Activated gamma-delta T cell (primary cell): ENCODE results near the gene METTL24.
"Not testable (repeated sequence)": the region's sequence is repeated elsewhere in the genome, so short reads cannot be mapped to it uniquely, and the experiment has no call there.

Source experiments
- DNase-seq: peaks from one replicate; lab custom pipeline; 2025; lab: John Stamatoyannopoulos, UW

Gene METTL24

DNA sequence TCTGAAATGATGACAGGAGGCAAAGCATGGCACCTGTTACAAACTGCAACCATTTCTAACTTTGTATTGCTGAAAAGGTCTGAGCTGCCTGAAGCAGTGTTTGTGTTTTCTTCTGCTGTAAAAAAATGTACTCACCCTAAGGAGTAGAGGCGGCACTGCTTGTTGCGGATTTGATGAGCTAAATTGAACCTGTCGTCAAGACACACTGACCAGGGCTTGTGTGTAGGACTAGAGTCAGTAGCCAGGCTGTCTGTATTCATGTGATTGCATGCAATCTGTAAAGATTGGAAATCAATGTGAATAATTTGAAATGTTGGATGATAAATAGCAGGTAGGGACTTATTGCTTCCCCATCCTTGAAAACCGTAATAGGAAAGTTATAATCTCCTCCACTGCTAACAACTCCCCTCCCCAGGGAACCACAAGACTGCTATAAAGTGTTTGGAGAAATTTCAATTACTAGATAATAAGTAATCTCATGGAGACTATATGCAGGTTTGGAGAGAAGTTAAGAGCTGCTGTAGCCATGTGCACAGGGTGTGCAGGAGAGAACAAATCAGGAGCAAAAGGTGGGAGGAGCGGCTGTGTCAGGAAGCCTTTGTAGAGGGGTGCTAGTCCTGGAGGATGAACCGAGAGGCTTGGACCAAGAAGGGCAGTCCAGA is 42.8 kb downstream of the METTL24 start:
- no peak for DNase-seq

- DNase-seq = no peak
These were observed 47.2 kb downstream of the METTL24 start for GRCh38 chr6:110310861-110311446.

DNA sequence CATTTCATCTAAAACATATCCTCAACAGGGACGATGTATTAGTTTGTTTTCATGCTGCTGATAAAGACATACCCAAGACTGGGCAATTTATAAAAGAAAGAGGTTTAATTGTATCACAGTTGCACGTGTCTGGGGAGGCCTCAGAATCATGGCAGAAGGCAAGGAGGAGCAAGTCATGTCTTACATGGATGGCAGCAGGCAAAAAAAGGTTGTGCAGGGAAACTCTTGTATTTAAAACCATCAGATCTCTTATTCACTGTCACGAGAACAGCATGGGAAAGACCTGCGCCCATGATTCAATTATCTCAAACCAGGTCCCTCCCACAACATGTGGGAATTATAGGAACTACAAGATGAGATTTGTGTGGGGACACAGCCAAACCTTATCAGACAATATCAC is 48.7 kb downstream of the METTL24 start:
- not testable (repeated sequence) for DNase-seq

DNA sequence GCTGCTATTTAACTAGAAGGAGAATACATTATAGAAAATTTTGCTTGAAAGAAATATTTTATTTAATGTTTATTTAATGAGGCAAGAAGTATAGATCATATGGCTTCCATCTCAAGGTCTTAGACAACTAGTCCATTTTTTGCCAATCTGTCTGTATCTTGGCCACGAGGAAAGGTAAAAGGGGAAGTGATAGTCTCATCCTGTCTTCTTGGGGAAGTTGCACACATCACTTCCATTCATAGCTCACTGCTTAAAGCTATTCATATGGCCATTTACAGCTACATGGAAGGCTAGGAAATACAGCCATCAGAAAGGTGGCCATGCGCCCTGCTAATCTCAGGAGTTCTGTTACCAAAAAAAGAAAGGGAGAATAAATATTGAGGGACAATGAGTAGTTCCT is 50.8 kb downstream of the METTL24 start:
- DNase-seq = no peak

GRCh38 chr6:110305832-110306231 is 52.3 kb downstream of the METTL24 start:
- DNase-seq = not testable (repeated sequence)

GRCh38 chr6:110303692-110304091 is 54.5 kb downstream of the METTL24 start:
- not testable (repeated sequence) for DNase-seq

- no peak for DNase-seq
These were observed 59.2 kb downstream of the METTL24 start for GRCh38 chr6:110298916-110299315.

- DNase-seq = no peak
These were observed 59.7 kb downstream of the METTL24 start for GRCh38 chr6:110298411-110298810.

GRCh38 chr6:110296241-110297025 is 61.7 kb downstream of the METTL24 start:
- no peak for DNase-seq

DNA sequence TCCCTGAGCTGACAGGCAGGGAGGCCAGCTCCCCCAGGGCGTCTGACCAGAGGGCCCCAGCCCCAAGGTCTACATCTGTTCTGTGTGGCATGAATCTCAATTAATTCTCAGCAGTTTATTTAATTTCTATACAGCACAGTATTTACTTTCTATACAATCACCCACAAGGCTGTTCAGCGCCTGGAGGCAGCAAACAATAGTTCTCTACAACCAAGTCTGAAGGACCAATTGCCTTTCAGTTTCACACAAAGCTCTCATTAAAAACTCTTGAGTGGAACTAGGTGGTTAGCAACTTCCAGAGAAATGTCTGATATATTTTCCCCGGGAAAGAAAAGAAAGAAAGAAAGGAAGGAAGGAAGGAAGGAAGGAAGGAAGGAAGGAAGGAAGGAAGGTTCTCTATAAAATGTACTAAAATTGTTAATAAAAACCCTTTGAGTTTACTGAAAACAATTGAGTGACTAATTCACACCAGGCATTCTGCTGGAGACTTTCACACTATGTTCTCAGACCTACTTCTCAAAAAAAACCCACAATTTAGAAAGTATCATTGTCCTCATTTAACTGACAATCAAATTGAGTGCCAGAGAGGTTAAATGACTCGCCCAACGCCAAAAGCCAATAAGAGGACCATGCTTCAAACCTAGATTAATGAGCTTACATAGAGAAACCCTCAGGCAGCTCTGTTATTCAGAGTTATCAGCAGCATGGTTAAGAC is 62.5 kb downstream of the METTL24 start:
- DNase-seq = no peak

DNA sequence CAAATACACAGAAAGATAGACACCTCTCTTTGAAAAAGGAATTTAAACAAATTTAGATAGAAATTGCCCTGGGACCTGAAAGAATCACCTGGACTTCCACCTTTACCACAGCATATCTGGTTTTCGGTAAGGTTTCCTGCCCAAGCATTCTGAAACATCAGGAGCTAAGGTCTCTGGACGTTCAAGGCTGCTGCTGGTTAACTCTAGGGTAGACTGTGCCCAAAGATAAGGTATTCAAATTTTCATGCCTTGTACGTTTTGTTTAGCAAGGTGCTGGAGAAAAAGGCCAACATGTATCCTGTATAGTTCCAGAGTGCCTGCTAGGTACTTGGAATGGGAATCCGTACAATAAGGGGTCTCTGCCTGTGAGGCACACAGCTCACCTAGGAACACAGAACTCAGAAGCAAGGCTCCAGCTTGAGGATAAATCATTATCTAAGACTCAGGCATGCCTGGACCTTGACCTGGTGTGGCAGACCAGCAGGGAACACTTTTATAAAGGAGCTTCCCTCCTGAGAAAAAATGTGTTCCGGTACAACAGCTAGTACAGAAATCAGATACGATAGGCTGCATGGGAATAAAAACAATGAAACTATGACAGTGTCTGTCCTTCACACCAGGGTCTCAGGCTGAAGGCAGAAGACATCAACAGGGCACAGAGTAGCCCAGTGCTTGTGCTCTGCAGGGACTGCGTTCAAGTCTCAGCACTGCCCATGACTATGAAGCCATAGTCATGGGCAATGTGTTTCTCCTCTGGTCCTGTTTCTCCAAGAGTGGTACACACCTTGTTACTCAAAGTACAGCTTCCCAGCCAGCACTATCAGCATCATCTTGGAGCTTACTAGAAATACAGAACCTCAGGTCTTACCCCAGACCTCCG is 70.4 kb downstream of the METTL24 start:
- DNase-seq = no peak

DNA sequence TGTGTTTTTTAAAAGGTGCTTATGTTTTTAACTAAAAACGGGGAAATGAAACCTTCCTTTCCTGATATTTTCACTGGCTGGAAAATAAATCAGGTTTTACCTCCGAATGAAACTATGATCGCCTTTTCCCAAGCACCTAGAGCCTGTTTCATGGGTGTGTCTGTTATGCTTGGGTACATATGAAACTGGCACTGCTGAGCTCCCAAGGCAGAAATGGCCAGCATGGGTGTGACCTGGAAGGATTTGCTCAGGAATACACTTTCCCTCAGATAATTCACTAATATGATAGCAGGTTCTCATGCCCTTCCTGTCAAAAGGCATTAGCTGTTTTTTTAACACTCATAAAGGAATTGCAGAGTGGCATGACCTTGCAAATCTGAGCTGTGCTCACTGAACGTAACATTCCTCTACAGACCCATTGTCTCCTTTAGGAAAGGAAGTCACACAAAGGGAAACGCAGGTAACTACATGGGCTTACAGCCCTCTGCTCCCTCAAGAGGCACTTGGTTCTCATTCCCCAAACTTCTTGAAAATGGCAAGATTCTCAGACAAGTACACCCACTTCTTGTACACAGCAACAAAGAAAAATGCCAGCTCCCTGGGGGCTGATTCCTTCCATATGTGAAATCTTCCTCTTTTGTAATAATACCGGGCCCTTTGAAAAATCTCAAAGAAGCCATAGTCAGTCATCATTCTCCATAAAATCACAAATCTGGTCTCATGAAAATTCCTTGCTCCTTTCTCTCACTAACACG is 72.7 kb downstream of the METTL24 start:
- no peak for DNase-seq

DNA sequence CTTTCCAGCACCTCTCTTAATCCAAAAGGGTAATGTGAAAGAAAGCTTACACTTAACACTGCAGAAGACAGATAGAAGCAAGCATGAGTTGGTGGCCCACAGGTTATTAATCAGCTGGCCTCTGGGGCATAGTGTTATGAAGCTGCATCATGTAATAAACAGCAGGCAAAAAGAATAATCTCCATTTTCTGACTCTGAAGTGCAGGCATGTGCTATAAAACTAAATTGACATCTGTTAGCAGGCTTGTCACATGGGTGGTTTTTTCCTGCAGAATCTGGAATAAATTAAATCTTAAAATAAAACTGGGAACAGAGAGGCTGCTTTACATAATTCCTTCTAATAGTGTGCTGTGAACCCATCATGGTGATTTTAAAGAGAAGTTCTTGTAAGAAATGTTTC is 73.3 kb downstream of the METTL24 start:
- no peak for DNase-seq

GRCh38 chr6:110283657-110284056 is 74.5 kb downstream of the METTL24 start:
- DNase-seq = no peak

- DNase-seq = no peak
These were observed 75.7 kb downstream of the METTL24 start for GRCh38 chr6:110282412-110282811.

DNA sequence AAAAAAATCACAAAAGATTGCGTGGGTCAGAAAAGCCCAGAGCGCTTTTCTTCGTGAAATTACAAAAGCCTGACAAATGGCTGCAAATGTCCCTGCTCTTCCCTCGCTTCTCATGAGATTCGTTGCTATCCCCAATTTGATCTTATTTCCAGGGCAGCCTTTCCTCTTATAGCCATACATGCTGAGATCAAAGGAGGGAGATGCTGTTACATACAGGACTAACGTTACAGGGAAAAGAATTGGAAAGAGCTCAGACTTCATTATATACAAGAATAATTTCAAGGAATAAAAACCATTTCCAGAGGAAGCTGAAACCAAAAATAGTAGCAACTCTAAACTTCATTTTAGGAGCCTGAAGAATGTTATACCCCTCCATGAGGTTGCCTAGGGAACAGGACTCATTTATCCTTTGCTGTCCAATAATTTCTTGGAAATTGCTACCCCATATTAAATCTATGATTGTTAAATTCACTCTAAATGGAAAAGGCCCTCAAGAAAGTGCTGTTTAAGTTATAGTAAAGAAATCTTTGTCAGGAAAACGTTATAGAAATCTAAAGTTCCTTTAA is 81.0 kb downstream of the METTL24 start:
- DNase-seq = no peak

- not testable (repeated sequence) for DNase-seq
These were observed 85.4 kb downstream of the METTL24 start for GRCh38 chr6:110272781-110273180.

GRCh38 chr6:110271732-110272022 is 86.5 kb downstream of the METTL24 start:
- no peak for DNase-seq

DNA sequence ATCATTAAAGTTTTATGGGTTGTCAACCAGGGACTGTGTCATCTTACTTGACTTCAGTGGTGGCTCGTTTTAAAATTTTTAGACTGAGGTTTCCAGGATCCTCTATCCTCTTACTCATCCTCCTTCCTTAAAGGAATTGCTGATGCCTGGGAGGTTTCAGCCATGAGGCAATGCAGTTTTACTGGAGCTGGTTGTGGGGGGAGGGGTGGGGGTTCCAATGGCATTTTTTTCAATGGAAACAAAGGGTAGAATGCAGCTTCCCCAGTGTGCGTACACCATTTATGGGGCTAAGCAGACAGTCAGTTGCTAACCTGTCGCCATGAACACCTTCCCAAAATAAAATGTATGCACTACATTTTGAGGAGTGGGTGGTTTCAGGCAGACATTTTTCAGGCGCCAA is 88.0 kb downstream of the METTL24 start:
- no peak for DNase-seq

DNA sequence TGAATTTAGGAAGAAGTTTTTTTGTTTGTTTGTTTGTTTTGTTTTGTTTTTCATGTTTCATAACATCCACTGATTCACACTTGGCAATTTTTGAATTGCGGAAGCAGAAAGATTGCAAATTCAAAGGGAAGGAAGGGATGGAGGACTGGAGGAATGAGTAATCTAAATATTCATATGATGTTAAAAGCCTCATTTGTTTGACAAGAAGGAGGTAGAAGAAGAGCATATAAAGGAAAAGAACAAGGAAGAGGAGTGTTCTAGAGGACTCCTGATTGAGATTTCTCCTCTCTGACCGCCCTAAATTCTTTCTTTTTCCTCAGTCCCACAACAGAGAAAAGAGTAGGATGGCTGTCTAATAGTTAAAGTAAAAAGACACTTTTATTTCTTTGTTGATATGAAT is 88.5 kb downstream of the METTL24 start:
- DNase-seq = no peak

- DNase-seq = no peak
These were observed 91.2 kb downstream of the METTL24 start for GRCh38 chr6:110266996-110267395.
